Ishikawa (cell line): Measurements from ENCODE around the gene KRTAP4-6.

Source experiments
- CEBPB ChIP-seq: IDR thresholded peaks from 2 replicates; pipeline ENCODE4 v1.6.1; 2012
- CREB1 ChIP-seq: IDR thresholded peaks from 2 replicates; pipeline ENCODE4 v1.6.1; 2012; ENCODE audit warnings: low read depth
- EGR1 ChIP-seq: IDR thresholded peaks from 2 replicates; pipeline ENCODE4 v1.6.1; 2012
- EP300 ChIP-seq: IDR thresholded peaks from 2 replicates; pipeline ENCODE4 v1.6.1; 2012; ENCODE audit warnings: borderline replicate concordance
- FOXM1 ChIP-seq: IDR thresholded peaks from 2 replicates; pipeline ENCODE4 v1.6.1; 2012; ENCODE audit warnings: low read depth, borderline replicate concordance
- NFIC ChIP-seq: IDR thresholded peaks from 2 replicates; pipeline ENCODE4 v1.6.1; 2012
- RAD21 ChIP-seq: IDR thresholded peaks from 2 replicates; pipeline ENCODE4 v1.6.1; 2012; ENCODE audit warnings: low read depth
- TAF1 ChIP-seq: IDR thresholded peaks from 2 replicates; pipeline ENCODE4 v1.6.1; 2012; ENCODE audit warnings: low read depth, mild to moderate bottlenecking
- TCF12 ChIP-seq: IDR thresholded peaks from 2 replicates; pipeline ENCODE4 v1.6.1; 2012; ENCODE audit warnings: low read depth
- TEAD4 ChIP-seq: IDR thresholded peaks from 2 replicates; pipeline ENCODE4 v1.6.1; 2012
- YY1 ChIP-seq: IDR thresholded peaks from 2 replicates; pipeline ENCODE4 v1.6.1; 2012; ENCODE audit warnings: low read depth
- ZBTB7A ChIP-seq: IDR thresholded peaks from 2 replicates; pipeline ENCODE4 v1.6.1; 2012; ENCODE audit warnings: low read depth
- TF ChIP-seq, protein P1 (sequence below): IDR thresholded peaks from 2 replicates; pipeline ENCODE4 v1.6.1; 2012
- TF ChIP-seq, protein P2 (sequence below): IDR thresholded peaks from 2 replicates; pipeline ENCODE4 v1.6.1; 2012; ENCODE audit warnings: low read depth, mild to moderate bottlenecking
- TF ChIP-seq, protein P3 (sequence below): IDR thresholded peaks from 2 replicates; pipeline ENCODE4 v1.6.1; 2012

The KRTAP4-6 gene

DNA sequence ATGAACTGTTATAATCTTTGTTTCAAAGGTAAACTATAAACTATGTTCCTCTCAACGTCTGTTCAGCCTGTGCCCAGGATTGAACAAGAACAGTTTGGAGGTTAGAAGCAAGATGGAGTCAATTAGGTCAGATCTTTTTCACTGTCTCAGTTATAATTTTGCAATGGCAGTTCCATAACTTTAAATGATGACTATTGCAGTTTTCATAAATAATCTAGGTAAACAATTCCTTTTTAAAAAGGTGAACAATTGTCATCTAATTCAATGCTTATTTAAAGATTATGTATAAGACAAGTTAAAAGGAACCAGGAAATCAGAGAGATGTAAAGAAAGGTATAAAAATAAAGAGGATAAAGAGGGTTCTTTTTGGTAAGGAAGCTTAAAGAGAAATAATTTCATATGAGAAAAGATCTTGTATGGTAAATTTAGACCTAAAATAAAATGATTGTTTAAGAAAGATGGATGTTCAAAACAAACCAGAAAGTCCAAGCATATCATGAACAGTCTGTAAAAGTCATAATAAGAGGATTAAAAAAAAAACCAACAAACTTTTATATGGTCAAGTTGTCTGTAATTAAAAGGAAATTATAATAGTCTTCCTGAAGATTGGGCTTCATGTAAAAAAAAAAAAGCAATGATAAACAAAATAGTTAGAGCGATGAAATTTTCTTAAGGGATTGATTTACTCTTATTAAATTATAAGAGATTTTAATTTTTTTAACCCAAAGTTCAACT, 29.0 kb downstream of the KRTAP4-6 start:
- TF ChIP-seq TAF1 (no peak), CREB1 (no peak), ZBTB7A (no peak), EGR1 (no peak), TEAD4 (no peak), RAD21 (no peak), TCF12 (no peak), YY1 (no peak), CEBPB (no peak), NFIC (no peak), EP300 (no peak), FOXM1 (no peak)
- TF ChIP-seq, protein P1, sequence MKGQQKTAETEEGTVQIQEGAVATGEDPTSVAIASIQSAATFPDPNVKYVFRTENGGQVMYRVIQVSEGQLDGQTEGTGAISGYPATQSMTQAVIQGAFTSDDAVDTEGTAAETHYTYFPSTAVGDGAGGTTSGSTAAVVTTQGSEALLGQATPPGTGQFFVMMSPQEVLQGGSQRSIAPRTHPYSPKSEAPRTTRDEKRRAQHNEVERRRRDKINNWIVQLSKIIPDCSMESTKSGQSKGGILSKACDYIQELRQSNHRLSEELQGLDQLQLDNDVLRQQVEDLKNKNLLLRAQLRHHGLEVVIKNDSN, result no peak
- TF ChIP-seq, protein P2, sequence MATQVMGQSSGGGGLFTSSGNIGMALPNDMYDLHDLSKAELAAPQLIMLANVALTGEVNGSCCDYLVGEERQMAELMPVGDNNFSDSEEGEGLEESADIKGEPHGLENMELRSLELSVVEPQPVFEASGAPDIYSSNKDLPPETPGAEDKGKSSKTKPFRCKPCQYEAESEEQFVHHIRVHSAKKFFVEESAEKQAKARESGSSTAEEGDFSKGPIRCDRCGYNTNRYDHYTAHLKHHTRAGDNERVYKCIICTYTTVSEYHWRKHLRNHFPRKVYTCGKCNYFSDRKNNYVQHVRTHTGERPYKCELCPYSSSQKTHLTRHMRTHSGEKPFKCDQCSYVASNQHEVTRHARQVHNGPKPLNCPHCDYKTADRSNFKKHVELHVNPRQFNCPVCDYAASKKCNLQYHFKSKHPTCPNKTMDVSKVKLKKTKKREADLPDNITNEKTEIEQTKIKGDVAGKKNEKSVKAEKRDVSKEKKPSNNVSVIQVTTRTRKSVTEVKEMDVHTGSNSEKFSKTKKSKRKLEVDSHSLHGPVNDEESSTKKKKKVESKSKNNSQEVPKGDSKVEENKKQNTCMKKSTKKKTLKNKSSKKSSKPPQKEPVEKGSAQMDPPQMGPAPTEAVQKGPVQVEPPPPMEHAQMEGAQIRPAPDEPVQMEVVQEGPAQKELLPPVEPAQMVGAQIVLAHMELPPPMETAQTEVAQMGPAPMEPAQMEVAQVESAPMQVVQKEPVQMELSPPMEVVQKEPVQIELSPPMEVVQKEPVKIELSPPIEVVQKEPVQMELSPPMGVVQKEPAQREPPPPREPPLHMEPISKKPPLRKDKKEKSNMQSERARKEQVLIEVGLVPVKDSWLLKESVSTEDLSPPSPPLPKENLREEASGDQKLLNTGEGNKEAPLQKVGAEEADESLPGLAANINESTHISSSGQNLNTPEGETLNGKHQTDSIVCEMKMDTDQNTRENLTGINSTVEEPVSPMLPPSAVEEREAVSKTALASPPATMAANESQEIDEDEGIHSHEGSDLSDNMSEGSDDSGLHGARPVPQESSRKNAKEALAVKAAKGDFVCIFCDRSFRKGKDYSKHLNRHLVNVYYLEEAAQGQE, result no peak
- TF ChIP-seq, protein P3, sequence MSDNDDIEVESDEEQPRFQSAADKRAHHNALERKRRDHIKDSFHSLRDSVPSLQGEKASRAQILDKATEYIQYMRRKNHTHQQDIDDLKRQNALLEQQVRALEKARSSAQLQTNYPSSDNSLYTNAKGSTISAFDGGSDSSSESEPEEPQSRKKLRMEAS, result no peak

DNA sequence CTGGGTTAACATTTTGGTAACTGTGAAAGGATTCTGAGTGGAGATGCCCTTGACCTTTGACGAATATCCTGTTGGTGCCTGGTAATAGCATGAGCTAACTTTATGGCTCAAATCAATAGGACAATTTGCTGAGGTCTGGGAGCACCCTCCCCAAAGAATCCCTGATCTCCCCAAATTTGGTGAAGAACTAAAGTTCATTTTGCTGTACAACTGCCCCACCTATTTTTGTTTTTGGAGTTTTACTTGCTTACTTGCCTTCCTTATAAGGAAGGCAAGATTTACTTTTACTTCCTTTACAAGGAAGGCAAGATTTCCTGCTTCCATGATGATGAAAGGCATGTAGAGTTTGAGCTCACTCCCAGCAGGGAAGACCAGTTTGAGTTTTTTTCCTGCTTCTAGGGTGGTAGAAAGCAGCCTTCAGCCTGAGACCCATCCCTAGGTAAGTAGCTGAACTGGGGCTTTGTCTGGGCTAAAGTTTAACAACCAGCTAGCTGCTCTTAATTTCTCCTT, 32.3 kb downstream of the KRTAP4-6 start:
- TF ChIP-seq CEBPB, result no peak
- TF ChIP-seq TEAD4, result no peak
- TF ChIP-seq, protein P2, result no peak
- TF ChIP-seq ZBTB7A, result no peak
- no peak for TF ChIP-seq EGR1
- TF ChIP-seq FOXM1, result no peak
- TF ChIP-seq NFIC, result no peak
- TF ChIP-seq, protein P1, result no peak
- TF ChIP-seq YY1, result no peak
- no peak for TF ChIP-seq EP300
- no peak for TF ChIP-seq RAD21
- no peak for TF ChIP-seq TCF12
- no peak for TF ChIP-seq TAF1
- TF ChIP-seq, protein P3, result no peak
- no peak for TF ChIP-seq CREB1

DNA sequence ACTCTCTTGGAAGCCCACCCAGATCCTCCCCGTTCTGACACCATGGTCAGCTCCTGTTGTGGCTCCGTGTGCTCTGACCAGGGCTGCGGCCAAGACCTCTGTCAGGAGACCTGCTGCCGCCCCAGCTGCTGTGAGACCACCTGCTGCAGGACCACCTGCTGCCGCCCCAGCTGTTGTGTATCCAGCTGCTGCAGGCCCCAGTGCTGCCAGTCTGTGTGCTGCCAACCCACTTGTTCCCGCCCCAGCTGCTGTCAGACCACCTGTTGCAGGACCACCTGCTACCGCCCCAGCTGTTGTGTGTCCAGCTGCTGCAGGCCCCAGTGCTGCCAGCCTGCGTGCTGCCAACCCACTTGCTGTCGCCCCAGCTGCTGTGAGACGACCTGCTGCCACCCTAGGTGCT, 35.0 kb downstream of the KRTAP4-6 start, which contains the start of gene KRTAP4-9:
Gene KRTAP4-9 (plus strand): TSS at position 43 of the 400 bp plus-strand sequence. CDS start 0 bp downstream, at position 43.
- TF ChIP-seq, protein P2, result 0 out of 2 replicates have a peak, but pooled peaks have one; percentile 15

DNA sequence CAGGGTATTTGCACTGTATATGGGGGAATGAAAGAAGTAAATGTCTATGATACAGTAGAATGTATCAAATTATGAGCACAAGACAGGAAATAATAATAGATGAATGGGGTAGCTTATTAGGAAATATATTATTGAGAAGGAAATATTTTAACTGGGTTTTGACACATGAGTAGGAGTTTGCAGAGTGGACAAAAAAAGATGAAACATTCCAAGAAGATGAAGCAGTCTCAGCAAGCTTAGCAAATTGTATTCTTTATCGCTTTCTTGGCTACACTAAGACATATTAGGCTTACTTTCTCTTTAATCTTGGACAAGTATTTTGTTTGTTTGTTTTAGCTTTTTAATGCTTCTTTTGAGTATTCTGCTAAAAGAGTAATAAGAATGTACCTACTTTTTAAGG, 36.4 kb downstream of the KRTAP4-6 start:
- TF ChIP-seq TEAD4 (no peak), YY1 (no peak), EP300 (no peak), NFIC (no peak), EGR1 (no peak), TCF12 (no peak), RAD21 (no peak), CEBPB (no peak), ZBTB7A (no peak), FOXM1 (no peak), TAF1 (no peak), CREB1 (no peak)
- TF ChIP-seq, protein P3, result no peak
- TF ChIP-seq, protein P1, result no peak
- TF ChIP-seq, protein P2, result no peak
